ENCODE results near the gene TJP1. TPM values are rescaled to one million over a fixed set of nuclear protein-coding genes. Genes with fewer than 3 reads are reported as not detected.
"Not testable (repeated sequence)": the region's sequence is repeated elsewhere in the genome, so short reads cannot be mapped to it uniquely, and the experiment has no call there.

The TJP1 gene
- total RNA-seq, 1 donor from 2014 or later: 159 TPM

- TF ChIP-seq CTCF (IDR thresholded peaks at IDR 0.05; ENCODE audit: unreplicated experiment): no peak
- Mint-ChIP-seq H3K36me3 (peaks cover 36% of the 10 kb centered on the region), H3K27me3 (ENCODE audit: low read depth) (no peaks in the 10 kb centered on the region), H3K9me3 (peaks cover 24% of the 10 kb centered on the region), H3K4me1 (peaks cover 12% of the 10 kb centered on the region), H3K4me3 (no peak overlapping the region), H3K27ac (peak overlapping the region; percentile 27)
- DNase-seq (ENCODE audit: low spot score in 2 of 2, unreplicated experiment in 2 of 2): no peak
Measured at GRCh38 chr15:29785642-29786041, 36.6 kb downstream of the TJP1 start.

DNA sequence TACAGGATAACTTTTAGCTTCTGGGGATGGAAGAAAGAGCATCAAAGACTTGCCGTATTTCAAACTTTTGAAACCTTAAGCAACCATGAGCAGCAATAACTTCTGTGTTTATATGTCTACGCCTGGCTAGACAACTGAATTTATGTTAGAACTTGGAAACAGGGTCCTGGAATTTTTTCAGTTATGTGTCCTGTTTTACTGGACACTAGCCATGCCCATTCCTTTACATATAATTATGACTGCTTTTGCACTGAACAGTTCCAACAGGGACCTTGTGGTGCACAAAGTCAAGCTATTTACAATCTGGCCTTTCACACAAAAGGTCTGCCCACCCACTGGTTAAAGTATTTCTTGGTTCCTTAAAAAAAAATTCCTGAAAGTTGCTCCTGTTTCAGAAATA lies 37.1 kb downstream of the TJP1 start:
- Mint-ChIP-seq H3K9me3 (peaks cover 29% of the 10 kb centered on the region), H3K4me3 (no peak overlapping the region), H3K27ac (peak overlapping the region; percentile 43), H3K4me1 (peaks cover 12% of the 10 kb centered on the region), H3K27me3 (ENCODE audit: low read depth) (no peaks in the 10 kb centered on the region), H3K36me3 (peaks cover 41% of the 10 kb centered on the region)
- no peak for TF ChIP-seq CTCF (IDR thresholded peaks at IDR 0.05; ENCODE audit: unreplicated experiment)
- DNase-seq (ENCODE audit: low spot score in 2 of 2, unreplicated experiment in 2 of 2): no peak

- no peak for TF ChIP-seq CTCF (IDR thresholded peaks at IDR 0.05; ENCODE audit: unreplicated experiment)
- Mint-ChIP-seq H3K27ac (no peak overlapping the region), H3K27me3 (ENCODE audit: low read depth) (no peaks in the 10 kb centered on the region), H3K9me3 (peaks cover 34% of the 10 kb centered on the region), H3K4me1 (peaks cover 12% of the 10 kb centered on the region), H3K36me3 (peaks cover 47% of the 10 kb centered on the region), H3K4me3 (no peak overlapping the region)
- DNase-seq (ENCODE audit: low spot score in 2 of 2, unreplicated experiment in 2 of 2): no peak
Measured at GRCh38 chr15:29784413-29784812, 37.9 kb downstream of the TJP1 start.

DNA sequence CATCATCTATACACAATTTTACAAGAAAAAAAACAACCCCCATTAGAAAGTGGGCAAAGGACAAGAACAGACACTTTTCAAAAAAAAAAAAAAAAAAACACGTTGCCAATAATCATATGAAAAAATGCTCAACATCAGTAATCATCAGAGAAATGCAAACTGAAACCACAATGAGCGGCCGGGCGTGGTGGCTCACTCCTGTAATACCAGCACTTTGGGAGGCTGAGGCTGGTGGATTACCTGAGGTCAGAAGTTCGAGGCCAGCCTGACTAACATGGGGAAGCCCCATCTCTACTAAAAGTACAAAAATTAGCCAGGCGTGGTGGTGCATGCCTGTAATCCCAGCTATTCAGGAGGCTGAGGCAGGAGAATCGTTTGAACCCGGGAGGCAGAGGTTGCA lies 39.5 kb downstream of the TJP1 start:
- peaks cover 45% of the 10 kb centered on the region for H3K36me3 Mint-ChIP-seq
- peaks cover 34% of the 10 kb centered on the region for H3K9me3 Mint-ChIP-seq
- H3K27me3 Mint-ChIP-seq (ENCODE audit: low read depth): not testable (repeated sequence)

DNA sequence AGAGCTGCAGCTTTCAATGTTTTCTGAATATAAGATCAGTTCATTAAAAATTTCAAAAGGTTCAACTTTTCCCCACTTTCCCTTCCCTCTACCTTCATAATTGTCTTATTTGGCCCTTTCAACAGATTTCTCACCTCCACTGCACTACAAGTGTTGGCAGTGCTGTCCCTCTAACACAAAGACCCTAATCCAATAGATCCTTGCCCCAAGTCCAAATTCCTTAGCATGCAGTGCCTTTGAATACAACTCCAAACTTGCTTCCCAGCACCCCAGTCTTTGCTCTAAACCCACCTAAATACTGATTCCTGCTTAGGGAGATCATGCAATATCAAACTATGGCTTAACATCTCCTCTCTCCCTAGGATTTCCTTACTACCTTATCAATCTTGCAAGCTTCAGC lies 43.9 kb downstream of the TJP1 start:
- no peak for TF ChIP-seq CTCF (IDR thresholded peaks at IDR 0.05; ENCODE audit: unreplicated experiment)
- H3K27me3 Mint-ChIP-seq (ENCODE audit: low read depth): no peaks in the 10 kb centered on the region
- H3K4me3 Mint-ChIP-seq: no peak overlapping the region
- H3K4me1 Mint-ChIP-seq: peaks cover 29% of the 10 kb centered on the region
- H3K27ac Mint-ChIP-seq: peak overlapping the region; percentile 21
- H3K9me3 Mint-ChIP-seq: peaks cover 32% of the 10 kb centered on the region
- DNase-seq (ENCODE audit: low spot score in 2 of 2, unreplicated experiment in 2 of 2): no peak
- peaks cover 36% of the 10 kb centered on the region for H3K36me3 Mint-ChIP-seq

More for the DNA sequence above, 39.5 kb downstream of the TJP1 start:
- not testable (repeated sequence) for H3K27ac Mint-ChIP-seq; DNase-seq (ENCODE audit: low spot score in 2 of 2, unreplicated experiment in 2 of 2); H3K4me3 Mint-ChIP-seq
- peaks cover 21% of the 10 kb centered on the region for H3K4me1 Mint-ChIP-seq

DNA sequence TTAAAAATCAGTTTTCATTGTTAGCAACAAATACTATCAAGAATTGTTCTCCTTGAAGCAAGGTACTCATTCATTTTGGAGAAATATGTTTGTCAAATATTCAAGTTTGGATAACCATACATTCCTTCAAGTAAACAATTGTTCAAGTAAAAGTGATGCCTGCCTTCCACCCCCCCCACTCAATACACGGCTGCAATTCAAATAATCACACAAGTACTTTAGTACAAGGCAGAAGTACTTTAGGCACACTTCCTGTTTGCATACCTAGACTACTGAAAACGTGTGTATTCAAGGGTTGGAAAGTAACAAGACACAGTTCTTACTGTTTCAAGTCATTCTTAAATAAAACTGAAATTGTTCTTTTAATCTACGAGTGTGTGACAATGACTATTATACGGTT lies 45.4 kb downstream of the TJP1 start:
- no peak overlapping the region for H3K4me3 Mint-ChIP-seq
- no peak for DNase-seq (ENCODE audit: low spot score in 2 of 2, unreplicated experiment in 2 of 2)
- peaks cover 29% of the 10 kb centered on the region for H3K4me1 Mint-ChIP-seq
- peaks cover 27% of the 10 kb centered on the region for H3K36me3 Mint-ChIP-seq
- no peaks in the 10 kb centered on the region for H3K27me3 Mint-ChIP-seq (ENCODE audit: low read depth)
- no peak for TF ChIP-seq CTCF (IDR thresholded peaks at IDR 0.05; ENCODE audit: unreplicated experiment)
- H3K27ac Mint-ChIP-seq: no peak overlapping the region
- peaks cover 22% of the 10 kb centered on the region for H3K9me3 Mint-ChIP-seq
